Measurements from ENCODE around the gene UTS2.

GRCh38 chr1:7857985-7858384 is 5.1 kb upstream of the UTS2 start:
- TF ChIP-seq EZH2 (IDR thresholded peaks at IDR 0.05; ENCODE audit: borderline replicate concordance, low read depth, low read length, poor library complexity, severe bottlenecking): no peak
- TF ChIP-seq, protein P1, sequence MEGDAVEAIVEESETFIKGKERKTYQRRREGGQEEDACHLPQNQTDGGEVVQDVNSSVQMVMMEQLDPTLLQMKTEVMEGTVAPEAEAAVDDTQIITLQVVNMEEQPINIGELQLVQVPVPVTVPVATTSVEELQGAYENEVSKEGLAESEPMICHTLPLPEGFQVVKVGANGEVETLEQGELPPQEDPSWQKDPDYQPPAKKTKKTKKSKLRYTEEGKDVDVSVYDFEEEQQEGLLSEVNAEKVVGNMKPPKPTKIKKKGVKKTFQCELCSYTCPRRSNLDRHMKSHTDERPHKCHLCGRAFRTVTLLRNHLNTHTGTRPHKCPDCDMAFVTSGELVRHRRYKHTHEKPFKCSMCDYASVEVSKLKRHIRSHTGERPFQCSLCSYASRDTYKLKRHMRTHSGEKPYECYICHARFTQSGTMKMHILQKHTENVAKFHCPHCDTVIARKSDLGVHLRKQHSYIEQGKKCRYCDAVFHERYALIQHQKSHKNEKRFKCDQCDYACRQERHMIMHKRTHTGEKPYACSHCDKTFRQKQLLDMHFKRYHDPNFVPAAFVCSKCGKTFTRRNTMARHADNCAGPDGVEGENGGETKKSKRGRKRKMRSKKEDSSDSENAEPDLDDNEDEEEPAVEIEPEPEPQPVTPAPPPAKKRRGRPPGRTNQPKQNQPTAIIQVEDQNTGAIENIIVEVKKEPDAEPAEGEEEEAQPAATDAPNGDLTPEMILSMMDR (conservative IDR thresholded peaks at IDR 0.05; ENCODE audit: low read depth, low read length): no peak

Data from A673 (cell line).